C4-2B (cell line): ENCODE measurements around the gene SLC41A2.

Source experiments
- CTCF ChIP-seq: fragments of 450-650 bp; conservative IDR thresholded peaks from 2 replicates; pipeline ENCODE4 v1.5.1; 2017; ENCODE audit warnings: mild to moderate bottlenecking
- ZFX ChIP-seq: fragments of 450-650 bp; IDR thresholded peaks from 2 replicates; pipeline ENCODE4 v1.6.1; 2017

- TF ChIP-seq CTCF (no peak), ZFX (no peak)
Observed at GRCh38 chr12:104951759-104952509, 6.2 kb downstream of the SLC41A2 start.
